HG02759 (cell line): ENCODE measurements around the gene UBQLN3.

ENCODE experiments used
- ATAC-seq: cut with Tn5 transposase; IDR thresholded peaks from one replicate; pipeline ENCODE4 v1.9.1; 2021; ENCODE audit warnings: mild to moderate bottlenecking, moderate library complexity; ENCODE audit not compliant: unreplicated experiment

UBQLN3 gene

DNA sequence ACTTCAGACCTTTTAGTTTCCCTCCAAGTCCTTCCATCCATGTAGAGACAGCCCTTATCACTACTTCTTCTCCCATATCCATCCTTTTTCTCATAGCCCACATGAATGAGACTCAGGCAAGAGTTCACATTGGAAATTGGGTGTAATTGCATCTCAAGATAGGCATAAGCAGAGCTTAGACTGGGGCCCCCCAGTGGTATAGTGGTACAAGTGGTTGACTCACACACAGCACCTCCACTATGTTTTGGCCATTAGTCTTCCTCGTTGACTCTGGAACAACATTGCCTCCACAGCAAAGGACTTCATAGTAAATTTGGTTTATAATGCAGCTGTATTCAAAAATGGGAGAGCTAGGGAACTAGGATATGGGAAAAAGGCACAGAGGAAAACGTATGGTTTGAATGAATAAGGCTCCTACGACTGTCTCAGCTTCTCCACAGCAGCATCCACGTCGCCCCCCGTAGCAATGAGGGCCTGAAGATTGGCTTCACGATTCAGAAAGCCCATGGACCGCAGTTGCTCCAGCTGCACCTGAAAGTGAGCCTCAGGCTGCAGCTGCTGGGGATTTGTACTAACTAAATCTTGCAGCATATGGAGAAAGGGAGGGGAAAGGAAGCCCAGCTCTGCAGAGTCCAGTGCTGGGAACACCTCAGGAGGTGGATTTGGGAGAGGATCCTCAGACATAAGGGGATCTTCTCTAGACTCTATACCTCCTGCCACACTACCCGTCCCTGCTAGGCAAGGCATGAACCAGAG is 2.4 kb downstream of the UBQLN3 start:
- ATAC-seq = no peak

DNA sequence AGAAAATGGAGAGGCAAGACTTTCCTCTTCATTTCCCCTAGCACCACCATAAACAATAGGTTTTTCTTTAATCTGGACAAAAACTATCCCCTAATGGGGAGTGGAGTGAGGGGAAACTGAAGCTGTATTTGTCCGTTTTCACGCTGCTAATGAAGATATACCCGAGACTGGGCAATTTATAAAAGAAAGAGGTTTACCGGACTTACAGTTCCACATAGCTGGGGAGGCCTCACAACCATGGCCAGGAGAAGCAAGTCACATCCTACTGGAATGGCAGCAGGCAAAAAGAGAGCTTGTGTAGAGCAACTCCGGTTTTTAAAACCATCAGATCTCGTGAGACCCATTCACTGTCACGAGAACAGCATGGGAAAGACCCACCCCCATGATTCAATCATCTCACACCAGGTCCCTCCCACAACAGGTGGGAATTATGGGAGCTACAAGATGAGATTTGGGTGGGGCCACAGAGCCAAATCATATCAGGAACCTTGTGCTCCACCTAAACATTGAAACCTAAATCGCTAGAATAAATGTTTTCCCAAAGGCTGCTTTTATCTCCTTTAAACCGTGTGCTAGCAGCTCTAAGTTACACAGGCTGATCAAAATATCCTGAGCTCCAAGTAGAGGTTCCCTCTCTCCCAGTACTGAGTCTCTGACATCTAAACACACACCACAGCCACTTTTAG is 4.3 kb downstream of the UBQLN3 start:
- ATAC-seq = no peak

DNA sequence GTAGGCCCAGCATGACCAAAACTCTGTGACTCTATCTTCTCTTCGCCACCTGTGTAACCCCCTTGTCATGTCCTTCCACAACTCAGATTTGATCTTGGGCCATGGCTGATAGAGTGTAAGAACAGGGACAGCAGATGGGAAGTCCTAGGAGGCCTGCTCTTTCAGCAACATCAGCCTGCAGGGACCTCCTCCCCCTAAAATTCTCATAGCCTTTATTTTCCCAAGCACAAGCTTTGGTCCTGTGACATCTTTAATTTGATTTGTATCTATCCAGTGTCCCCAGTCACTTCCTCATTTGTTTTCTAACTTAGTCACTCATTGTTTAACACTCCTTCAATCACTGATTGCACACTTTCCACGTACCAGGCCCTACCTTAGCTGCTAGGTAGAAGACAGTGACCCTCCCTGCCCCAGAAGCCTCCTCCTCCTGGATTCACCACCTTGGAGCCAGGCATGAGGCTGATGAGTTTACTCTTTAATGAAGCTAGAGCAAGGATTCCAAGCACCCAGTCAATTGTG is 5.3 kb downstream of the UBQLN3 start:
- no peak for ATAC-seq

DNA sequence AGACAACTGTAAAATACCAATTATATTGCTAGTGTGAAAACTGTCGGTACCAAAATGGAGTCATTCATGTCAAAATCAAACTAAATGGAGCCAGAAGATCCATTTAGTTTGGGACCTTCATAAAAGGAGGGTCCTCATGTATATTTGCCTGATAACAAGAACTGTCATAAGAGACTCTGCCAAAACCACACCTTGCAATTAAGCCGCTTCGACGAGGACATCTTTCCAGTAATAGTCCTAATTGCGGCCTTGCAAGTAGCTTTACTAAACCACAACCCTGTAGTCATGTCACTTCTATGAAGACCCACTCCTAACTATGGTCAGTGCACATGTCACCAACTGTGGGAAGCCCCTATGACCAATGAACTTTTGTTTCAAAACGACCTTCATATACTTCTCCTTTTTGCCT is 9.4 kb downstream of the UBQLN3 start:
- ATAC-seq = no peak

DNA sequence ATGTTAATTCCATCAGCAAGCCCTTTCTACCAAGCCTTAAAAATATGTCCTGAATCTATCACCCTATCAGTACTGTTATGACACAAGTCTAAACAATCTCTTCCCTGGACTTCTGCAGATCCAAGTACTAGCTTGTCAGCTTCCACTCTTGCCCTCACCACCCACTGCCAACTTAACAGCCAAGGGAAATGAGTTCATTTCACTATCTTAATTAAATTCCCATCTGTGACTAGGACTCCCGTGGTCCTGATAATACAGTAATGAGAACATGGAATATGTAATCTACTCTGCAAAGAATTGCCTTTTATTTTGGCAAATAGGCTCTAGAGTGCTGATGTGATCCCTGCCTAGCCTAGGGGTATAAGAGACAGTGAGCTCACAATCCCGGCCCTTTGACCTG is 10.1 kb downstream of the UBQLN3 start:
- ATAC-seq = no peak

DNA sequence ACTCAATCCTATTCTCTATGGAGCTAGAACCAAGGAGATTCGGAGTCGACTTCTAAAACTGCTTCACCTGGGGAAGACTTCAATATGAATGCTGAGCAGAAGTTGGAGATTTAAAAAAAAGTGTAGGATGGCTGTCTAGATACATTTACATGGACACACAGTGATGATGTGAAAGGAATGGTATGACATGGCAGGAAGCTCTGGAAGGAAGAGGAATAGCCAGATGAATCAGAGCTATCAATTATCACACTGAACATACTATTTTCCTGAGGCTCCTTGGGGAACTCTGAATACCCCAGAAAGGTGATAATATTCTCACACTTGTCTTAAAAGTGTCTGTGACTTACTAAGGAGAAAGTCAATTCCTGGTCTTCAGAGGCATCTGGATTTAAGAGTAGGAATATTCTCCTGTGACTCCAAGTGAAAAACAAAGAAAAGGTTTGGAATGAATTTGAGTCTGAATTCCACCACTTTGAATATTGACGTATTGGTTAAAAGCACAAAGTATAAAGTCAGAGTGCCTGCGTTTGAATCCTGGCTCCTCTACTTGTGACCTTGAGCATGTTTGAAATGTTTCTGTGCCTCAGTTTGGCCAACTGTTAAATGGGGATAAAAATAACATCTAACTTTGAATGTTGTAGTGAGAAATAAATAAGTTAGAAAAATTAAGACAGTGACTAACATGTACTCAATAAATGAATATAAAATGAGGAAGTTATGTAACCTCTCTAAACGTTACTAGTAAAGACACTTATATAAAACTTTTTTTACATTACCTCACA is 20.0 kb downstream of the UBQLN3 start:
- ATAC-seq = no peak

GRCh38 chr11:5488798-5489399 is 20.9 kb downstream of the UBQLN3 start:
- ATAC-seq = no peak

DNA sequence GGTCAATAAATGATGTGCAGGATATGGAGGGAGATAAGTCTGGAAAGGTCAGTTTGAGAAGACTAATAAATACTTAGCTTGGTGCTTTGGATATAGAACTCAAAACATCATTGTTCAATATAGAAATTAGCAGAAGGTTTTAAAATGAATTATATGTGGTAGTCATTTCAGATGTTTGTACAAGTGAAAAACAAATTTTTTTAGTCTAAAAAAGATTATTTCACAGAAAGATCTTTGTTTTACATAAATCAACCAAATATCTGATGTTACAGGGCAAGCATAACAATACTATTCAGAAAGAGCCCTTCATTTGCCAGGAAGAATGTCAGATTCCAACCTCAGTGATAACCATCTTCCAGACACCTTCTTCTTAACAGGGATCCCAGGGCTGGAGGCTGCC is 21.4 kb downstream of the UBQLN3 start, which contains the start of gene OR52D1:
TSS of gene OR52D1 (plus strand) at position 301 of the 400 bp plus-strand sequence. CDS start at position 323, 22 bp downstream.
- no peak for ATAC-seq

DNA sequence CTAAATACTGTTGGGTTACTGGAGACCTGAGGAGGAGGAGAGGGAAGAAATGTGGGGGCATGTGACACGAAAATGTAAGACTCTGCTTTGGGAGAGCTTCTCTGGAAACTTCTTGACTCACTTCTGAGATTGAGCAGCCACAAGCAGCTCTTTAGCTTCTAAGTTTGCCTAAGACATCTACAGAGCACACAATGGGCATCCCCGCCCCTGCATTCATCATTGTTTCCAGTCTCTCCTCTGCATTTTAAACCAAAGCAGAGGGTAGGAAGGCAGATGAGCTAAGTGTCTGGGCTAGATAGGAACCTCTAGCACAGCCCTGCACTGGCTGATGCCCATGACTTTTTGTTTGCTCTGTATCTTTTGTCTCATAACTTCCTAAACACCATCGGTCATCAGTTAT is 23.3 kb downstream of the UBQLN3 start:
- no peak for ATAC-seq

DNA sequence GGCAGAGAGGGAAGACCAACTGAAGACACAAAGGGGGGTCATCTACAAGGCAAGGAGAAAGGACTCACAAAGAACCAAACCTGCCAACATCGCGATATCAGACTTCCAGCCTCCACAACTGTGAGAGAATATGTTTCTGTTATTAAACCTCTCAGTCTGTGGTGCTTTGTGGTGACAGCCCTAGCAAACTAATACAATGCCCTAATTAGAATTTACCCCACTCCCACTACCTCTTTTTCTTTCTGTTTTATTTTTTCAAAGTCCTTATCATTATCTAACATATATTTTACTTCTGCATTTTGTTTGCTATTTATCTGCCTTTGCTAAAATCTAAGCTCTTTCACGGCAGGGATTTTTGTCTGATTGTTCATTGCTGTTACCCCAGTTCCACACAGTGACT is 23.8 kb downstream of the UBQLN3 start:
- ATAC-seq = no peak

- ATAC-seq = peak; percentile 78
Measured at GRCh38 chr11:5476186-5476819, 33.5 kb downstream of the UBQLN3 start.

DNA sequence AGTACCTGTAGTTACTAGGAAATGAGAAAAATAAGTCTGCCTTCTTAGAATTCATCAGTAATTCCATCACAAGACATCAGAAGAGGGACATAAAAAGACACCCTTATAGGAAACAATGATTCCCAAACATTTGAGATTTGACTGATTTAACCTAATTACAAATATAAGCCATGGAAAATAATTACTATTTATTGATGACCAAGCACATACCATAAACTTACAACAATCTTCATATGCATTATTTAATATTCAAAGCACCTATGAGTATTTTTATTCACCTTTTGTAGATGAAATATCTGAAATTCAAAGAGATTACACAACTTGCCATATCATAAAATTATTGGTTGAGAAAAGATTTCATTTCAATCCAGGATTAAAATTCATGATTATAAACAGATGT is 35.8 kb downstream of the UBQLN3 start:
- no peak for ATAC-seq

DNA sequence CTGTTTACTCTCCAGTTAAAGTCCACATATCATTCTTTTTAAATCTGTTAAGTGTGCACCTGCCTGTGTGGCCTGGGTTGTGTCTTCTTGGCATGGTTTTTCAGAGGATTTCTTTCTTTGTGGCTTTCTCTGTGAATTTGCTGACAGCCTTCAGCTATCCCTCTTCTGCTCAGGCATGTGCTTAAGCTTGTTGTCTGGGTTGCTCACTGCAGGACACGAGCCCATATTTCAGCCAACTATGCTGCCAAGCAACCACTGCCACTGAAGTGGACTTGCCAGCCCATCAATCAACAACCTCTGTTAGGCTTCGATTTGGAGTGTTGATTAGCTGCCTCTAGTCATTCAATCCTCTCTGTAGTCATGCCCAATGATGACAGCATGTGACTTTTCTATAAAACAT is 42.2 kb downstream of the UBQLN3 start:
- ATAC-seq = no peak

GRCh38 chr11:5460983-5461621 is 48.7 kb downstream of the UBQLN3 start:
- ATAC-seq = no peak
